Neural cell (in vitro differentiated cells): Measurements from ENCODE around the gene AK5.

Experiments
- CTCF ChIP-seq: fragments of 450-650 bp; IDR thresholded peaks from 2 replicates; pipeline ENCODE4 v1.5.1; 2014; ENCODE audit warnings: antibody characterized with exemption, mild to moderate bottlenecking, moderate library complexity; ENCODE audit not compliant: poor library complexity, severe bottlenecking
- EZH2 ChIP-seq: fragments of 200-600, 300-800 bp; shearing (Covaris generic), sonication (generic); IDR thresholded peaks from 2 replicates; pipeline ENCODE4 v1.6.1; 2014; ENCODE audit warnings: antibody characterized with exemption, low read length, borderline replicate concordance, mild to moderate bottlenecking; ENCODE audit not compliant: insufficient read depth, poor library complexity, severe bottlenecking
- RAD21 ChIP-seq: fragments of 450-650 bp; conservative IDR thresholded peaks from 2 replicates; pipeline ENCODE4 v1.6.1; 2014; ENCODE audit warnings: antibody characterized with exemption, mild to moderate bottlenecking, moderate library complexity

- no peak for TF ChIP-seq CTCF
- no peak for TF ChIP-seq RAD21
- no peak for TF ChIP-seq EZH2
These were observed 130.4 kb downstream of the AK5 start for GRCh38 chr1:77412069-77412819.
